NCI-H2196 treated with DMSO at 0.1 percent for 48 hours (cell line): ENCODE data around the gene PDE4C.
"Not testable (repeated sequence)": the region's sequence is repeated elsewhere in the genome, so short reads cannot be mapped to it uniquely, and the experiment has no call there.

Experiments used
- DNase-seq: peaks from one replicate; lab custom pipeline; 2025; ENCODE audit not compliant: unreplicated experiment; lab: John Stamatoyannopoulos, UW

PDE4C gene

DNA sequence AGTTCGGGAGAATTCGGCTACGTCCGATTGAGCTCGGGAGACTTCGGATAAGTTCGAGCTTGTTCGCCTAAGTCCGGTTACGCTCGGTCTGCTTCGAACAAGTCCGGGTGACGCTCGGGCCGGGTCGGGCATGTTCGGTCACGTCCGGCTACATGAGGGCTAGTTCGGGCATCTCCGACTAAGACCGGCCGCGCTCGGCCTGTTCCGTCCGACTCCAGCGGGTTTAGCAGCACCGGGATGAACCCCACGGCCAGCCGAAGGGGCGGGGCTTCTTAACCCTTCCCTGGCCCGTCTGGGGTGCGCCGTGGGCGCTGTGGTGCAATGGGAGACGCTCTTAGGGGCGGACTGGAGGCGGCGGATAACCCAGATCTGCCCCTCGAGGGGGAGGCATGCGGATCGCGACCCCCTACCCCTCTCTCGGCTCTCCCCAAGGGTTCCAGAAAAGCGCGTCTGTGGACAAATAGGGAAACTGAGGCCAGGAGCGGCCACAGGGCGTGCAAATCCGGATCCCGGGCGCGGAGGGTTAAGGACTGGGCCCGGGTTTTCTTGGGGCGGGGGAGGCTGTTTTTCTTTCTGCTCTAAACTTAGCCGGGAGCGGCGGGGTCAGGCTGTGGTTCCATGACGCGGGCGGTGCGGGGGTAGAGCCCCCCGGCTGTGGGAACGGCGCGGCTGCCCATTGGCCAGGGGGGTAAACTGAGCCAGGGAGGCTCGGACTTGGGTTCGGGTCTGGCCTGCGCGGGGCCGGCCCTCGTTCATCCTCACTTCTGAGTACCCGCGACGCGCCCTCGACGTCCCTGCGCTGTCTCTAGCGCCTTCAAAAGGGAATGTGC, 1.5 kb downstream of the PDE4C start:
- peak; percentile 95 for DNase-seq

GRCh38 chr19:18223860-18224524, 2.2 kb downstream of the PDE4C start:
- peak; percentile 59 for DNase-seq

DNA sequence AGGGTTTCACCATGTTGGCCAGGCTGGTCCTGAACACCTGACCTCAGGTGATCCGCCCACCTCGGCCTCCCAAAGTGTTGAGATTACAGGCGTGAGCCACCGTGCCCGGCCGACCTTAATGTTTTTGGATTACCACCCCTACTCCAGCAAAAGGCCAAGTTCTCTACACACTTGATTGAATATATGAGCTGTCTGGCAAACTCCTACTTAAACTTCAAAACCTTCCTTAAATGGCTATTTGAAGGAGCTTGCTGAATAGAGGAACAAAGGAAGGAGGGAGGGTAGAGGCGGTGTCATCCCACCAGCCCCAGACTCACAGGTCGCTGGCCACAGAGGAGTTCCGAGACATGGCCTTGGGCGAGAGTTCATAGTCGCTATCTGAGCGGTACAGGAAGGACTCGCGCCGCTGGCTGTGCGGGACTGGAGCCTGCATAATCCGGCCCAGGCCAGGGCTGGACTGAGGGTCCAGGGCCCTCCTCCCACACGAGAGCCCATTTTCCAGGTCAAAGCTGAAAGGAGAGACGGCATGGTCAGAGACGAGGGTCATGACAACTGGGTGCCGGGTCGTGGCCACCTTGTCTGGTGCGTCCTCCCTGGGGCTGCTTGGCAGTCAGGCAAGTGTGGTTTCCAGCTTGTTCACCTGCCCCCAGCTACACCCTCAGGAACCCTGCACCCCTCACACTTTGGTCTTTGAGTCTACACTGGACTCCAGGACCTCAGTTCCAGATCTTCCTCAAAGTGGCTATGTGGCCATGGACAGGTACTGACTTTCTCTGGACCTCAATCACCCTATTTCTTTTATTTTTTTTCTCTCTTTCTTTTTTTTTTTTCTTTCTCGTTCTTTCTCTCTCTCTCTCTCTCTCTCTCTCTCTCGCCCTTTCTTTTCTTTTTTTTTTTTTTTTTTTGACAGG, 4.2 kb downstream of the PDE4C start:
- DNase-seq: no peak

DNA sequence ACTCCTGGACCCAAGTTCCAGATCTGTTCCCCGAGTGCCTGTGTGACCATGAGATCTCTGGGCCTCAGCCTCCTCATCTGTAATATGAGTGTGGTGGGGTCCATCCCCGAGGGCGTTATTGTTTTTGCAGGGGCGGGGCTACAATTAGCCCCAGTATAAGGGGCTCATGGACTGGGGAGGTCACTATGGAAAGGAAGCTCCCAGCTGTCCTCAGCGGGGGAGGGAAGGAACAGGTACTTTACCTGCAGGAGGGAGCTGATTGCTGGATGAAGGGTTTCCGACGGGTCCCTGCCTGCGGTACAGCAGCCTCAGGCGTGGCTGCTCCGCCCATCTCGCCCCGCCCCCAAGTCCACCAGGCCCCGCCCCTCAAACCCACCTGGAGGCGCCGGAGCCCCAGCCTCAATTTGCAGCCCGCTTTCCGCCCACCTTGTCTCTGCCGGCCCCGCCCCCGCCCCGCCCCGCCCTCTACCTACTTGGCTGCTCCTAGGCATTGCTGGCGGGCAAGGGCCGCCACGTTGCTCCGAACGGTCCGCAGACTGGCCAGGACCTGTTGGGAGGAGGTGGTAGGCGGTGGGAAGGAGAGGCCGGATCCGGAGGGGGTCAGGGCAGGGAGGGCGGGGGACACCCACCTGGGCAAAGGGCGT, 5.5 kb downstream of the PDE4C start:
- no peak for DNase-seq

- DNase-seq: no peak
Measured at GRCh38 chr19:18219911-18220631, 6.2 kb downstream of the PDE4C start.

DNA sequence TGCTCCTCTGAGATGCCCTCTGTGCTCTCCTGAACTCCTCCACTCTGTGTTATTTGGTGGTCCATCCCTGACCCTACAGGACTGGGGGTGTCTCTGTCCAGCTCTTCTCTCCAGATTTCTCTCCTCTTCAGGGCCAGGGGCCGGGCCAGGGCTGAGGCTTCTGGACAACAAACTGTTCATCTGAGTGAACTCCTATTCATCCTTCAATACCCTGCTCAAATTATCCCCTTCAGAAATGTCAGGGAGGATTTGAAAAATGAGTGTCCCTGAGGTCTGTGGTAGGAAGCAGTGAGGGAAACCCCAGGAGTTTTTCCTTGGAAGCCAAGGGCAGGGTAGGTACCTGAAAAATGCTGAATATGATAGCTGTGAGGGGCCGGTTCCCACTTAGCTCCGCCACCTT, 7.6 kb downstream of the PDE4C start:
- no peak for DNase-seq

DNA sequence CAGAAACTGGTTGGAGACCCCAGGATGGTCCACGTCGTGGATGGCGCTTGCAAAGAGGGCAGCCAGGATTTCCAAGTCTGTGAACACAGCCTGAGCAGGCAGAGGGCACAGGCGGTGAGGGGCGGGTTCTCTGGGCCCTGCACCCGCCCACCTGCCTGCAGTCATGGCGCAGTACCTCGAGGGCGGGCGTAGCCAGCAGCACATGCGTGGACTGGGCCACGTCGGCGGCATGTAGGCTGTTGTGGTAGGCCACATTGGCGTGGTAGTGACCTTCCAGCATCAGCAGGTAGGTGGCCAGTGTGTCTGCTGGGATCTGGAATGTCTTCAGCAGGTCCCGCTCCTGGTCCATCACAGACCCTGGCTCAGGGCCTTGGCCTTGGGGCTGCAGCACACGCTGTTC, 8.1 kb downstream of the PDE4C start:
- DNase-seq: no peak

DNA sequence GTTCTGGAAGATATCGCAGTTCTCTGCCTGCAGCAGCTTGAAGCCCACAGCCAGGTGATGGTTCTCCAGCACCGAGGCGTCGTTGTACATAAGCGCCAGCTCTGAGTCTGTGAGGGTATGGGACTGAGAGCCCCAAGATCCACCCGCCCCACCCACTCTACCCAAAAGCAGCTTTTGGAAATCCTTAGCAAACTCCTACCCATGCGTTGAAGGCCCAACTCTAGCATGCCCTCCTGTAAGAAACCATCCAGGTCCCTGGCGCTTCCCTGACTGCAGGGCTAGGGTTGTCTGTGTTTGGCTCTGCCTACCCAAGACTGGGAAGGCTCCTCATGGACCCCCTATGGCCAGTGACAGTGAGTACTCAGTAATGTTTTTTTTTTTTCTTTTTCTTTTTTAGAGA, 9.4 kb downstream of the PDE4C start:
- no peak for DNase-seq

GRCh38 chr19:18214779-18215433, 11.3 kb downstream of the PDE4C start:
- DNase-seq: no peak

DNA sequence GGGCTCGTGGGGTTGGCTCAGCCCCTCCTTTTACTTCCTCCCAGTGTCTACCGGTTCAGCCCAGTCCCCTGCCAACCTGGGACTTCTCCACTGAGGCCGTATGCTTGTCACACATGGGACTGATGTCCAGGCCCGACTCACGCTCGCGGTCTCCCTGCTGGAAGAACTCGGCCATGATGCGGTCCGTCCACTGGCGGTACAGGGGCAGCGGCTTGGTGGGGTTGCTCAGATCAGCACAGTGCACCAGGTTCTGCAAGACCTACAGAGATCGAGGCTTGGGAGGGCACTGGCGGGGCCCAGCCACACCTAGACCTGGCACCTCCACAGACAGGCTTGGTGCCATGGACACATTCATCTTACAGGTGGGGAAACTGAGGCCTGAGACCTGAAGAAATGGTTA, 14.6 kb downstream of the PDE4C start:
- no peak for DNase-seq

DNA sequence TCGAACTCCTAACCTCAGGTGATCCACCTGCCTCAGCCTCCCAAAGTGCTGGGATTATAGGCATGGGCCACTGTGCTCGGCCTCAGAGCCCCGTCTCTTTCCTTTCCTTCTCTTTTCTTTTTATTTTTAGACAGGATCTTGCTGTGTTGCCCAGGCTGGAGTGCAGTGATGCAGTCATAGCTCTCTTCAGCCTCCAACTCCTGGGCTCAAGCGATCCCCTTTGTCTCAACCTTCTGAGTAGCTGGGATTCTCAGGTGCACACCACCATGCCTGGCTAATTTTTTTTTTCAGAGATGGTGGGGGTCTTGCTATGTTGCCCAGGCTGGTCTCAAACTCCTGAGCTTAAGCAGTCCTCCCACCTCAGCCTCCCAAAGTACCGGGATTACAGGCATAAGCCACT, 16.3 kb downstream of the PDE4C start:
- not testable (repeated sequence) for DNase-seq

DNA sequence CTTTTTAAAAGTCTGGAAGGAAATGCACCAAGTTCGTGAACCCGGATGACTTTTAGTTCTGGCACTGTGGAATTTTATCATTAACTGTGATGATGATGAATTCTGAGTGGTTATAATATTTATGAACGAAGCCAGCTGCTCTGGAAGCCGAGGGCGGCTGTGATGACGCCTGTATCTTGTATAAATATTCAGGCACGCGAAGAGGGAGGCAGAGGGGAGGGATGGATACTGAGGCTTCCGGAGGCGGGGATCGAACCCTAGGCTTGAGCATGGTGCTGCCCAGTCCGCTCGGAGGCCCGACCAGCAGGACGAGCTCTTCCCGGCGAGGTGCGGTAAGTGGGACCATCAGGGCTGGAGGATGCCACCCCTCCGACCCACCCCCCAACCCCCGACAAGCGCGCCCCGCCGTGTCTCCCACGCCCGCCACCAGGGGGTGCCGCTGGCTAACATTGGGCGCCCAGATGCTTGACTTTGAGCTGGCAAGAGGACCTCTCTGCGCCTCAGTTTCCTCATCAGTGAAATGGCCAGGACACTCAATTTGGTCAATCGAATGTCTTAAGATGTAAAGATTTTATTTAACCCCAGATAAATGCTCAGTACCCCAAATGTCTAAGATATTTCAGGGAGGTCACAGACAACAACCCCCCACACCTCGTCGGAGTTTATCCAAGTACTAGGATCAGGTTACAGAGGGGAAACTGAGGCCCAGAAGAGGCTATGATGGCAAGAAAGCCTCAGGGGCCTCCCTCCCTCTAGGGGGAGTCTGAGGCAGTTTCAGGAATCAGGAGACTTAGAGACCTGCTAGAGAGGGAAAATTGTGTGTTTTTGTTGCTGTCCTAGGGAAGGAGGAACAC, 17.9 kb downstream of the PDE4C start:
- no peak for DNase-seq

DNA sequence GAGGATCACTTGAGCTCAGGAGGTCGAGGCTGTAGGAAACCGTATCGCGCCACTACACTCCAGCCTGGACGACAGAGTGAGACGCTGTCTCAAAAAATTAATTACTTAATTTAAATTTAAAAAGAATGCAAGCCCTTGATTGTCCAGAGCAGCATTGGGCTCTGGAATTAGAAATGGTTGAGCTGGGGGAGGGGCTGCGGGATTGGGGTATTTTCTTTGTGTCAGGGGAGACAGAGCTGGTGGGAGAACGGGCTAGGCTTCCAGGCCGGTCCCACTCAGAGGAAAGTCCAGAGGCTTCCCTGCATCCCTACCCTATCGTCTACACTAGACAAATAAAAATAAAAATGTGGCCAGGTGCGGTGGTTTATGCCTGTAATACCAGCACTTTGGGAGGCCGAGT, 20.2 kb downstream of the PDE4C start:
- DNase-seq: no peak

DNA sequence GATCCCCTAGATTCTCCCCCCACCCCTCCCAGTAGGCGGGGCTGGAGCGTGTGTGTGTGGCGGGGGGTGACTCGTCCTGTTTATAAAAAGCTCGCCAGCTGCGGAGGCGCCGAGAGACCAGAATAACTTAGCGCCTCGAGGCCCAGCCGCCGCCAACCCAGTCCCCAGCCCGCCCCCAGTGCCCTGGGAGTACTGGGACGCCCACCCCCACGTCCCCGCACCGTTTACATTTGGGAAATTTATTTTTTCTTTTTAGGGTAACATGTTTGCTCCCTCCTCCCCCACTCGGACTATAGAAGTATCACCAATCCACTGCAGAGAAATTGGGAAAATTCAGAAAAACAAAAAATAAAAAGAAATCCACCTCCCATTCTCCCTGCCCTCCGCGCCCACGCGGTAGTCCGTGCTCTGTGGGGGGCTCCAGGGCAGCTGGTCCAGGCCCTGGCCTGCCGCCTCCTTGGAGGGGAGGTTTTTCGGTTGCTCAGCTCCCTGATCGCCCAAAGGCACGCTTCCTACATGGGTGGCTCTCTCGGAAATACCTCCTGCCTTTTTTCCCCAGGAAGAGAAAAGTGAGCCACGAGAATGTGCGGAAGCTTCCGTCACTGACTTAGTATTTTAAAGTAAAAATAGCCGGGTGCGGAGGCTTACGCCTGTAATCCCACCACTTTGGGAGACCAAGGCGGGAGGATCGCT, 20.9 kb downstream of the PDE4C start:
- DNase-seq: no peak

DNA sequence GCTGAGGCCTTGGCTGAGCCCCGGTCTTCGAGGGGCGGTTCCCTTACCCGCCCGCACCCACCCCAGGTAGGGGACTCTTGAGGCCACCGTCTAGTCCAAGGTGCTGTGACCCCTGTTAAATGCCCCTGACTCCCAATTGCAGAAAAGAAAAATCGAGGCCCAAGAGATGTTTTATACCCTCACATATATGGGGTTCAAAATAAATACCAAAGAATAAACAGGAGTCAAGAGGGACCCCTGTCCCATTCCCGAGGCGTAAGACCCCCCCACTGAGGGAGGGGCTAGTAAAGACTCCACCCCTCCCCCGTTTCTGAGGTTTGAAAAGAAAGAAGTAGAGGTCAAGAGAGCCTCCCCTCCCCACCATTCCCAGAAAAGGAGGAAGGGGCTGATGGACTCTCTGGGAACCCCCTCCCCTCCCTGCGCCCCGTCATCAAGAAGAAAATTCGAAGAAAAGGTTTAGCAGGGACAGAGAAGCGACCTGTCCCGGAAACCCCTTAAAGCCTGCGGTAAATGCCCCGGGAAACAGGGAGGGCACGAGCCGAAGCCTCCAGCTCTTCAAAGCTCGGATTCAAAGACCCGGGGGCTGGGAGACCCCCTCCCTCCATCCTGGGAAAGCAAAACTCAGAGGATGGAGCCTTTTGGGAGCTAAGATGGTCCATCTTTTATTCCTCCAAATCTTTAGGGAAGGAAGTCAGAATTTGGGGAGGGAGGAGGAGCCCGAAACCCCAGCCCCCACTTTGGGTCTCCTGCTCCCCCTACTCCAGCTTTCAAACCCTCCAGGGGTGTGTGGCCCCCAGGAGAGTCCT, 21.6 kb downstream of the PDE4C start:
- DNase-seq: no peak

DNA sequence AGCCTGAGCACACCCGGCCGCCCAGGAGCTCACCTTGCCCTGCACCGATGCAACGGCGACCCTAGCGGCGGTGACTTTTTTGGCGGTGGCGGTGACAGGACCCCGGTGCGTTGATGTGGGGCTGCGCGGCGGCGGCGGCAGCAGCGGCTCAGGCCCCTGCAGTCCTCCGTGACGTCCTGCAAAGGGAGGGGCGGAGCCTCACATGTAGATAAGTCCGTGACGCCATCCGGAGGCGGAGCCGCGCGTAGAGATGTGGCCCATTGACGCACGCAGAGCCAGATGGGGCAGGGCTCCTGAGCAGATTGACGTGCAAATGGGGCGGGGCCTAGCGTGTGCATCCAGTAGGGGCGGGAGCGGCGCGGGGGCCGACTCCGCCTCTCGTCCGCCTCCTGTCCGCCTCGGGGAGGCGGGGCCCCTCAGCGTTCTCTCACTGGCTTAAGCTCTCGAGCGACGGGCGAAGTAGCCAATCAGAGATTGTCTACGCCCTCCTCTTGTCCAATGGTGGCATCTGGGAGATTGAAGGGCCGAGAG, 22.3 kb downstream of the PDE4C start, which contains the start of gene RAB3A:
Gene RAB3A (minus strand): TSS at position 180 of the 531 bp plus-strand sequence. CDS start 1,302 bp downstream, outside the sequence.
- DNase-seq: peak; percentile 100

DNA sequence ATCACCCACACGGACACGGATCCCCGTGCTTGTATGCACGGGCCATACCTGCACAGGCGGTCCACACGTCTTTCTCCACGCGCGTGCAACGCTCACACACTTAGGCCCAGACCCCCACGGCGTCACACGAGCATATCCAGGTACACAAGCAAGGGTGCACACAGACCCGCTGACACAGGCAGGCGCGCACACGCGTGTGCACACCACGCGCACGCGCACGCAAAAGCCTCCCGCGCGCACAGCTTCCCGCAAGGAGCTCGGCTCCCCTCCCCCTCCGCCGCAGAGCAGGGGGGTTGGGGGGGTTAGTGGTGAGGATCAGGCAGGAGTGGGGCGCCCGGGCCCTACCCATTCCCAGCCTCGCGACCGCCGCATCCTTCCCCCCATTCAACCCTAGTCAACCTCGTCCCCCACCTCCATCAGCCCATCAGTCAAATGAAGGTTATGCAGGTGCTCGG, 22.8 kb downstream of the PDE4C start:
- DNase-seq: no peak
